Measurements from ENCODE around the gene PCSK6. TPM values are rescaled to one million over a fixed set of nuclear protein-coding genes. Genes with fewer than 3 reads are reported as not detected.

Gene PCSK6
- total and polyA plus RNA-seq, 2 of the 8 experiments (the other 6 are each of a cell fraction or from before 2014, with no cell fraction given), result 1.9 to 4.0 TPM

DNA sequence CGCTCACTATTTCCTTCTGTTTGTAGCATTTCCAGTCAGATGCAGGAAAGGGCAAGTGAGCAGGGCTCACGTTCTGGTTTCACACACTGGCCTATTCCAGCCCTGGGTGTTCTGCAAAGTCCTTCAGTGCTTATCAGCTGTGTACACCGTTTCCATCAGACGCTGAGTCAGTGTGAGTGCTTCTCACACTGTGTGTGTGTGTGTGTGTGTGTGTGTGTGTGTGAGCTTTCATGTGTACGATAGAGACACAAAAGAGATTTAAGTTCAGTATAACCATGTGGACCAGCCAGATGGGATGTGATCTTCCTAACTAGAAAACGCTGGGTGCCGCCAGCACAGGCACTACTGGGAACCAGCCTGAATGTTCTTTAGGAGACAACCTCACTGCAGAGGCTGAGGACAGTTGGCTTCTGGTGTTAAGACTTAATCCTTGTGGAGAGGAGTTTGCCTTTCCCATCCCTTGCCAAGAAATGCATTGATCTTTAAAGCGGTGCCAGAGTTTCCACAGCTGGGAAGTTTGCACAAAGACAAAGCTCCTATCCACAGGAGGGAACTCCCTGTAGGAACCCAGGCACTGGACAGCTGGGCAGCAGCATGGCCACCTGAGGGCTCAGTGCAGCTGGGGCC is 233.8 kb downstream of the PCSK6 start (continued):
- no peak for TF ChIP-seq SAP30 (IDR thresholded peaks at IDR 0.05; ENCODE audit: insufficient read depth, insufficient replicate concordance, low read length)

Measured in H1 (cell line).